HS-5 (cell line): ENCODE results near the gene MEIOC.

Experiments
- DNase-seq: peaks from one replicate; pipeline ENCODE4 v3.0.0-alpha.2; 2012; ENCODE audit warnings: low read depth

MEIOC gene

DNA sequence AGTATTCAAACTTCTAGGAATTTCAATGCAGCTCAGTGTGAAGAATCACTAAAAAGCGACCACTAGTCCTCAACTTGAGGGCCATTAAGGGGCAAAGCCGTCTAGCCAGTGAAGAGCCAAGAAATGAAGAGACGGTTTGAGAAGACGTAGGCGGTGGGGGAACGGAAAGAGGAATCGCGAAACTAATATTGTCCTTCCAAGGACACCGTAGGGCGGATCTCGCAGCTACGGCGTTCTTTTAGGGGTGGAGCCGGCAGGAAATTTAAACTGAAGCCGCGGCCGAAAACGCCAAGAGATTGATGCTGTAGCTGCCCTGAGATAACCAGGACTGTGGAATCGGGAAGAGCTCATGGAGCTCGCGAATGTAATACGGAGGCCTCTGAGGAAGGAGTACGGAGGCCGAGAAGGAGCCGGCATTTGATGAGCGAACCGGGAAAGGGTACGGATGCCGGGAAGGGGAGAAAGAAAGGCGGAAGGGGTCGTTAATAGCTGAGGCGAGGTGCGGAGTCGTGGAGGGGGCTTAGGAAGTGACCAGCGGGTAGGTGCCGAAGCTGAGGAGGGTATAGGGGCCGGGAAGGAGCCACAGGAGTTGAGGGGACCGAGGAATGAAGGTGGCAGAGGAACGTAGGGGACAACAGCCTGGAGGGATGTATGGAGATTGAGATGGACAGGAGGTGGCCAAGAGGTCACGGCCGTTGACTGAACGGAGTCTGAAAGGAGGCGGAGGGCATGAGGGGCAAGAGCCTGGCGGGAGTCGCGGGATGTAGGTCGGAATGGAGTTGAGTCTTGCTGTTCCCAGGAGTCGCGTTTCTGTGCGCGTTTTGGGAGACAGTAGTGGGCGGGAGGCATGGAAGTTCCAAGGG lies 52.4 kb downstream of the MEIOC start, which contains the start of gene DBF4B:
DBF4B (plus strand) TSS at position 265 of the 863 bp plus-strand sequence; CDS start at position 421, 156 bp downstream.
- DNase-seq: peak; percentile 74

DNA sequence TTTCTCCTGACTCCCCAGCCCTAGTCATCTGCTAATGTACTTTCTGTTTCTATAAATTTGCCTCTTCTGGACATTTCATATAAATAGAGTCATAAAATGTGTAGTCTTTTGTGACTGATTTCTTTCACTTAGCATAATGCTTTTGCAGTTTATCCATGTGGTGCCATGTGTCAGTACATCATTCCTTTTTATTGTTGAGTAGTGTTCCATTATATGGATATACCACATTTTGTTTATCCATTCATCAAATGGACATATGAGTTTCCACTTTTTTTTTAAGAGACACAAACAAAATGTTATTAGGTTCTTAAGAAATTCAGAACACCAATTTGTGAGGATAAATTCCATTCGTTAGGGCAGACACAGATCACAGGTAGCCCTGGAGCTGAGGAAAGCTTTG lies 63.2 kb downstream of the MEIOC start:
- no peak for DNase-seq

DNA sequence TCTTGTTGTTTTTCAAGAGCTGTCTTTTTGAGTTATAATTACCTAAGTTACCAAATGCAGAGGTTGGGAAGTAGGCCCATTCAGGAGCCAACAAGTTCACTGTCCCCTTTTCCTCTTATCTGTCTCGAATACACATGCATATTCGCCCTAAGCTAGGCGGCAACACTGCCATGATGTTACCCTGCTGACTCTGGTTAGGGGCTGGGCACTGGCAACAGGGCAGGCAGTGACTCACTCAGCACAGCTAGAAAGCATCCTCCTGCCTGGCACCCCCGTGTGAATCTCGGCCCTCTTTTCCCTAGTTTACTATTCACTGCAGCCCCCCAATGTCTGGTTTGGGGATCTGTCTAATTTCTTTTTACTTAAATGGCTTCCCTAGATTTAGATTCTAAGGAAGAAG lies 66.0 kb downstream of the MEIOC start:
- no peak for DNase-seq
